AG08396 (cell line): ENCODE data around the gene FAM120A.

ENCODE experiments used
- DNase-seq: peaks from one replicate; pipeline ENCODE4 v3.0.0; 2012; ENCODE audit warnings: low spot score, mixed read lengths

Gene FAM120A

GRCh38 chr9:93578844-93579243 is 127.4 kb downstream of the FAM120A start:
- no peak for DNase-seq

GRCh38 chr9:93579711-93580516 is 128.4 kb downstream of the FAM120A start:
- DNase-seq, result no peak

- no peak for DNase-seq
Measured at GRCh38 chr9:93580654-93581380, 129.3 kb downstream of the FAM120A start.

GRCh38 chr9:93582115-93582514 is 130.6 kb downstream of the FAM120A start:
- DNase-seq, result no peak

GRCh38 chr9:93582550-93582949 is 131.1 kb downstream of the FAM120A start:
- DNase-seq, result no peak

GRCh38 chr9:93585259-93585658 is 133.8 kb downstream of the FAM120A start:
- DNase-seq, result no peak

GRCh38 chr9:93585695-93586094 is 134.2 kb downstream of the FAM120A start:
- DNase-seq, result no peak

GRCh38 chr9:93586290-93587057 is 135.0 kb downstream of the FAM120A start:
- no peak for DNase-seq

GRCh38 chr9:93587284-93587650 is 135.8 kb downstream of the FAM120A start:
- DNase-seq, result no peak

GRCh38 chr9:93587651-93588347 is 136.3 kb downstream of the FAM120A start:
- DNase-seq, result no peak

GRCh38 chr9:93588641-93589609 is 137.4 kb downstream of the FAM120A start:
- no peak for DNase-seq

- DNase-seq, result peak; percentile 60
Measured at GRCh38 chr9:93589688-93590087, 138.2 kb downstream of the FAM120A start.

- no peak for DNase-seq
Measured at GRCh38 chr9:93590609-93591234, 139.2 kb downstream of the FAM120A start.

- no peak for DNase-seq
Measured at GRCh38 chr9:93591301-93592007, 140.0 kb downstream of the FAM120A start.

GRCh38 chr9:93592008-93592642 is 140.6 kb downstream of the FAM120A start:
- DNase-seq, result no peak

- no peak for DNase-seq
Measured at GRCh38 chr9:93592643-93593021, 141.1 kb downstream of the FAM120A start.

- DNase-seq, result no peak
Measured at GRCh38 chr9:93593144-93593658, 141.7 kb downstream of the FAM120A start.

GRCh38 chr9:93594041-93594756 is 142.7 kb downstream of the FAM120A start:
- no peak for DNase-seq
